K562 (cell line): Measurements from ENCODE around the gene SRGAP2B. TPM values are rescaled to one million over a fixed set of nuclear protein-coding genes. Genes with fewer than 3 reads are reported as not detected.
"Not testable (repeated sequence)": the region's sequence is repeated elsewhere in the genome, so short reads cannot be mapped to it uniquely, and the experiment has no call there.

Experiments
- ATAC-seq: fragments of 200-7000 bp; cut with Tn5 transposase; 3 replicates; pipeline ENCODE4 v1.9.1; 2020; ENCODE audit warnings: moderate library complexity
- BruUV-seq: library from RNA; stranded (reverse); fragments of 400-500 nt; replicated peaks from 2 replicates; lab custom pipeline; 2021; lab: Mats Ljungman, UMichigan
- CTCF ChIA-PET: fragments of 300-600 bp; formaldehyde crosslinking; extraction: SDS; loops from one replicate; lab custom pipeline; 2021; ENCODE audit warnings: low intra/inter-chr PET ratio; lab: Yijun Ruan, JAX
- POLR2A ChIA-PET: fragments of 300-600, 350-650 bp; sonication (Branson Sonifier 250); formaldehyde crosslinking; extraction: SDS; loops from one replicate; lab custom pipeline; 2021; ENCODE audit warnings: antibody characterized with exemption, inconsistent platforms; lab: Yijun Ruan, JAX
- DNase-seq, 4 experiments: peaks; one replicate each; pipeline versions ENCODE4 v3.0.0 to v3.0.0-alpha.2; 2011 to 2018; ENCODE audit warnings: low spot score in 3 of 4, mixed read lengths in 3 of 4; ENCODE audit errors: extremely low read depth in 1 of 4
- FAIRE-seq: peaks from 2 replicates; lab custom pipeline; 2011; peaks lifted over from hg19 to GRCh38; lab: Jason Lieb, UNC
- H2AFZ ChIP-seq: 2 replicates; pipeline ENCODE4 v1.6.0; 2011; ENCODE audit warnings: low read depth, low read length, control low read depth, inconsistent platforms
- H3K27ac ChIP-seq: fragments of 200-600 bp; 3 replicates; pipeline ENCODE4 v1.8.0; 2011; ENCODE audit warnings: low read depth, mild to moderate bottlenecking, control low read depth, inconsistent platforms, low read length, moderate library complexity, mixed read lengths; ENCODE audit errors: extremely low read depth
- H3K27me3 ChIP-seq, 2 experiments: fragments of 300-600 bp in 1 of 2; 2 replicates in 1 of 2; 3 replicates in 1 of 2; pipeline versions ENCODE4 v1.6.0 to v1.8.0; 2011; ENCODE audit warnings: inconsistent platforms in 2 of 2, low read length in 2 of 2, mild to moderate bottlenecking in 1 of 2, mixed read lengths in 1 of 2, moderate library complexity in 1 of 2; ENCODE audit not compliant: control insufficient read depth in 2 of 2, insufficient read depth in 2 of 2
- H3K36me3 ChIP-seq: fragments of 300-600 bp; 3 replicates; pipeline ENCODE4 v1.8.0; 2011; ENCODE audit warnings: mild to moderate bottlenecking, low read length, inconsistent platforms; ENCODE audit not compliant: control insufficient read depth, insufficient read depth
- H3K4me1 ChIP-seq, 2 experiments: fragments of 200-600 bp in 1 of 2; replicated peaks in 1 of 2; 2 replicates in 1 of 2; 3 replicates in 1 of 2; pipeline versions ENCODE4 v1.5.1 to v1.8.0; 2011; ENCODE audit warnings: inconsistent platforms in 2 of 2, low read length in 2 of 2, mild to moderate bottlenecking in 1 of 2, mixed read lengths in 1 of 2, moderate library complexity in 1 of 2; ENCODE audit not compliant: control insufficient read depth in 2 of 2, insufficient read depth in 2 of 2
- H3K4me2 ChIP-seq: 2 replicates; pipeline ENCODE4 v1.6.1; 2011; ENCODE audit warnings: low read length, control low read depth, inconsistent platforms, mixed read lengths; ENCODE audit not compliant: insufficient read depth
- H3K4me3 ChIP-seq: fragments of 200-600 bp; sonication (generic), shearing (Covaris generic); 2 replicates; pipeline ENCODE4 v1.5.1; 2016; ENCODE audit warnings: control low read depth, inconsistent platforms
- H3K79me2 ChIP-seq: fragments of 200-600 bp; 3 replicates; pipeline ENCODE4 v1.8.0; 2011; ENCODE audit warnings: low read length, inconsistent platforms; ENCODE audit not compliant: control insufficient read depth, insufficient read depth
- H3K9ac ChIP-seq, 2 experiments: 2 replicates each; pipeline versions ENCODE4 v1.6.0 to v1.6.1; 2011; ENCODE audit warnings: low read depth in 2 of 2, low read length in 2 of 2, control low read depth in 1 of 2, inconsistent platforms in 1 of 2, mild to moderate bottlenecking in 1 of 2, mixed read lengths in 1 of 2; ENCODE audit not compliant: insufficient read depth in 1 of 2
- H3K9me1 ChIP-seq: one replicate; pipeline ENCODE4 v1.6.0; 2011; ENCODE audit warnings: inconsistent platforms, mild to moderate bottlenecking, low read length, moderate library complexity; ENCODE audit not compliant: control insufficient read depth, insufficient read depth
- H3K9me3 ChIP-seq: replicated peaks from 2 replicates; pipeline ENCODE4 v1.5.1; 2011; ENCODE audit warnings: low read depth, low read length, inconsistent platforms; ENCODE audit not compliant: control insufficient read depth, insufficient read depth
- H4K20me1 ChIP-seq: replicated peaks from 2 replicates; pipeline ENCODE4 v1.6.1; 2011; ENCODE audit warnings: low read length, inconsistent platforms, mixed read lengths; ENCODE audit not compliant: control insufficient read depth, insufficient read depth
- ZNF507 ChIP-seq: conservative IDR thresholded peaks from 2 replicates; pipeline ENCODE4 v1.6.1; 2017; ENCODE audit warnings: missing genetic modification characterization, missing compliant biosample characterization
- WGBS: fragments of 100-300 bp; shearing (Covaris generic); methylation state at CpG from one replicate; pipeline ENCODE4 v1.1.6; 2016; ENCODE audit warnings: low coverage, mixed read lengths; ENCODE audit not compliant: insufficient coverage; ENCODE audit errors: missing lambda C conversion rate; 5-methylcytosine and 5-hydroxymethylcytosine counted together
- in situ Hi-C: fragments of 300-500 bp; cut with MboI; formaldehyde crosslinking; loops from 4 replicates; pipeline ENCODE4 v1.15.0; 2018; ENCODE audit warnings: inconsistent platforms, mixed read lengths
- intact Hi-C: fragments of 100-400 bp; cut with micrococcal nuclease; formaldehyde crosslinking; loops from 2 replicates; pipeline ENCODE4 v1.14.2; 2022
- polyA plus RNA-seq, 8 experiments: library from polyadenylated mRNA; depleted of rRNA in 4 of 8; stranded (reverse) in 5 of 8; unstranded in 3 of 8; fragments of >200 nt; fragmentation: Nextera tagmentation in 2 of 8; fragmentation: Illumina TruSeq in 1 of 8; extraction: Ambion mirVana in 2 of 8; extraction: Trizol in 1 of 8; gene quantifications; 2 replicates each; pipeline versions ENCODE4 v1.2.1 to v1.2.3, GENCODE V29; 2011 to 2014; ENCODE audit warnings: inconsistent platforms in 1 of 8, missing spikeins in 1 of 8
- total RNA-seq, 7 experiments: library from RNA; depleted of rRNA in 6 of 7; stranded (reverse); fragments of >200 nt in 6 of 7; fragmentation: Illumina TruSeq in 2 of 7; extraction: Trizol in 2 of 7; gene quantifications; 2 replicates each; pipeline versions ENCODE4 v1.2.1 to v1.2.3, GENCODE V29; 2011 to 2021; ENCODE audit warnings: low replicate concordance in 1 of 7

Gene SRGAP2B
- total and polyA plus RNA-seq, 9 of the 15 experiments (the other 6 are each of a cell fraction or from before 2014, with no cell fraction given): 2.5 to 17.6 (median 4.0) TPM

DNA sequence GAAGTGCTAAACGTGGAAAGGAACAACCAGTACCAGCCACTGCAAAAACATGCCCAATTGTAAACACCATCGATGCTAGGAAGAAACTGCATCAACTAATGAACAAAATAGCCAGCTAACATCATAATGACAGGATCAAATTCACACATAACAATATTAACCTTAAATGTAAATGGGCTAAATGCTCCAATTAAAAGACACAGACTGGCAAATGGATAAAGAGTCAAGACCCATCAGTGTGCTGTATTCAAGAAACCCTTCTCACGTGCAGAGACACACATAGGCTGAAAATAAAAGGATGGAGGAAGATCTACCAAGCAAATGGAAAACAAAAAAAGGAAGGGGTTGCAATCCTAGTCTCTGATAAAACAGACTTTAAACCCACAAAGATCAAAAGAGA is 128.6 kb downstream of the SRGAP2B start:
- H2AFZ ChIP-seq, in situ Hi-C loops, H3K79me2 ChIP-seq, BruUV-seq, intact Hi-C loops, POLR2A ChIA-PET, ATAC-seq, H3K9me3 ChIP-seq, H3K27ac ChIP-seq, DNase-seq, H3K9ac ChIP-seq, CTCF ChIA-PET, H4K20me1 ChIP-seq, H3K4me1 ChIP-seq, FAIRE-seq, H3K27me3 ChIP-seq, H3K4me2 ChIP-seq, H3K9me1 ChIP-seq, H3K4me3 ChIP-seq, H3K36me3 ChIP-seq: not testable (repeated sequence)
- 17% methylated on average over 3 of the region's 3 CpGs for WGBS
- TF ChIP-seq ZNF507 (tag): peak; percentile 86

DNA sequence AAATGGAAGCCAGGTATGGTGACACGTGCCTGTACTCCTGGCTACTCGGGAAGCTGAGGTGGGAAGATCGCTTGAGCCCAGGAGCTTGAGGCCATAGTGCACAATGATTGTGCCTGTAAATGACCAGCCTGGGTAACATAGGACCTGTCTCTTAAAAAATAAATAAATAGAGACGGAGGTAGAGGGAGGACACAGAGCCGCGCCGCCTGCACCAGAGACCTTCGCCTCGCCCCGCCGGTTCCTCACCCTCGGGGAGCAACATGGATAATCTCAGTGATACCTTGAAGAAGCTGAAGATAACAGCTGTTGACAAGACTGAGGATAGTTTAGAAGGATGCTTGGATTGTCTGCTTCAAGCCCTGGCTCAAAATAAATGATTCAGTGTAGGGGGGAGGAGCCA is 130.4 kb downstream of the SRGAP2B start:
- intact Hi-C loops, DNase-seq, POLR2A ChIA-PET: not testable (repeated sequence)

DNA sequence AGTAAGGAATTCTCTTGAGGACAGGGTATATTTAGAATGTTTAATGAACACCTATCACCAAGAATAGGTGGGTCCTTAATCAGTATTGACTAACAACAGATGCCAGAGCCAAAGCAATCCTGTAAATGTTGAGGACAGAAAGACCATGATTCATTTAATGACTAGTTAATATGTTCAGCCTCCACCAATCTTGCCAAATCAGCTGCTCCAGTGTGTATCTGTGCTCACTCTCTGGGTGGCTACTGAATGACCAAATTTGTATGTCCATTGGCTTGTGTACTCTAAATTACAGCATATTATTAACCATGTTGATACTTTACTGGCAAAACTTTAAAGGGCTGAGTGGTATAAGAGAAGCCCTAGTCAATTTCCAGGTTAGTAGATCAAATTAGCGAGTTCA is 130.9 kb downstream of the SRGAP2B start:
- FAIRE-seq, BruUV-seq, H3K4me1 ChIP-seq, DNase-seq, POLR2A ChIA-PET, H3K9ac ChIP-seq, H3K36me3 ChIP-seq, H3K9me3 ChIP-seq, H4K20me1 ChIP-seq, H3K4me3 ChIP-seq, H3K27ac ChIP-seq, ATAC-seq, H3K27me3 ChIP-seq, in situ Hi-C loops, H3K4me2 ChIP-seq, H2AFZ ChIP-seq, CTCF ChIA-PET, intact Hi-C loops, H3K9me1 ChIP-seq, H3K79me2 ChIP-seq: not testable (repeated sequence)
- WGBS: no CpG with 5 or more reads among the region's 1 CpG

More for the DNA sequence above, 130.4 kb downstream of the SRGAP2B start:
- H2AFZ ChIP-seq, H3K4me3 ChIP-seq, in situ Hi-C loops, FAIRE-seq, H3K4me2 ChIP-seq, ATAC-seq, H3K9me3 ChIP-seq, H3K9ac ChIP-seq, H3K27ac ChIP-seq, H3K36me3 ChIP-seq, H3K4me1 ChIP-seq, H3K27me3 ChIP-seq, H3K9me1 ChIP-seq, H4K20me1 ChIP-seq, CTCF ChIA-PET, BruUV-seq, H3K79me2 ChIP-seq: not testable (repeated sequence)
- 83% methylated on average over 4 of the region's 12 CpGs for WGBS

DNA sequence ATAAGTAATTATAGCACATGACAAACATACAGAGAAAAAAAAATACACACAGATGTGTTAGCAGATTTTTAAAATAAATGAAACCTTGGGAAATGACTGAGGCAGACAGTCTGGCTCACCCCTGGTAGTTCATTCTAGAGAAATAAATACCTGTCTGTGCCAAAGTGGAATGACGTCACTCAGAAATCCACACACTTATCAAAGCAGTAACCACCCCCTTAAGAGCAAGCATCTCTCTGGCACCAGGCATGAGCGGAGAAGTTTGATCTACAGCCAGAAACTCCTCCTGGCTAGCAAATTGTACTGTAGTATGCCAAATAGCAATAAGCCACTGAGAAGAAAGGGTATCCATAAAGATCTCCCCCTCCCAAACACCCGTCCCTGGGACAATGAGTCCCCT is 131.6 kb downstream of the SRGAP2B start:
- H3K79me2 ChIP-seq, CTCF ChIA-PET, H3K4me2 ChIP-seq, DNase-seq, H3K9me3 ChIP-seq, ATAC-seq, H3K27ac ChIP-seq, BruUV-seq, H4K20me1 ChIP-seq, H3K9me1 ChIP-seq, H3K36me3 ChIP-seq, H3K9ac ChIP-seq, H2AFZ ChIP-seq, FAIRE-seq, H3K4me1 ChIP-seq, H3K27me3 ChIP-seq, H3K4me3 ChIP-seq, in situ Hi-C loops, POLR2A ChIA-PET, intact Hi-C loops: not testable (repeated sequence)
- WGBS: 17% methylated on average over 1 of the region's 3 CpGs
